HG03575 (cell line): Measurements from ENCODE around the gene PPP1R7.
"Not testable (repeated sequence)": the region's sequence is repeated elsewhere in the genome, so short reads cannot be mapped to it uniquely, and the experiment has no call there.

Experiments used
- ATAC-seq: cut with Tn5 transposase; IDR thresholded peaks from one replicate; pipeline ENCODE4 v1.9.1; 2021; ENCODE audit not compliant: unreplicated experiment, insufficient number of reproducible peaks, low FRiP score; ENCODE audit errors: extremely low read depth

Gene PPP1R7

DNA sequence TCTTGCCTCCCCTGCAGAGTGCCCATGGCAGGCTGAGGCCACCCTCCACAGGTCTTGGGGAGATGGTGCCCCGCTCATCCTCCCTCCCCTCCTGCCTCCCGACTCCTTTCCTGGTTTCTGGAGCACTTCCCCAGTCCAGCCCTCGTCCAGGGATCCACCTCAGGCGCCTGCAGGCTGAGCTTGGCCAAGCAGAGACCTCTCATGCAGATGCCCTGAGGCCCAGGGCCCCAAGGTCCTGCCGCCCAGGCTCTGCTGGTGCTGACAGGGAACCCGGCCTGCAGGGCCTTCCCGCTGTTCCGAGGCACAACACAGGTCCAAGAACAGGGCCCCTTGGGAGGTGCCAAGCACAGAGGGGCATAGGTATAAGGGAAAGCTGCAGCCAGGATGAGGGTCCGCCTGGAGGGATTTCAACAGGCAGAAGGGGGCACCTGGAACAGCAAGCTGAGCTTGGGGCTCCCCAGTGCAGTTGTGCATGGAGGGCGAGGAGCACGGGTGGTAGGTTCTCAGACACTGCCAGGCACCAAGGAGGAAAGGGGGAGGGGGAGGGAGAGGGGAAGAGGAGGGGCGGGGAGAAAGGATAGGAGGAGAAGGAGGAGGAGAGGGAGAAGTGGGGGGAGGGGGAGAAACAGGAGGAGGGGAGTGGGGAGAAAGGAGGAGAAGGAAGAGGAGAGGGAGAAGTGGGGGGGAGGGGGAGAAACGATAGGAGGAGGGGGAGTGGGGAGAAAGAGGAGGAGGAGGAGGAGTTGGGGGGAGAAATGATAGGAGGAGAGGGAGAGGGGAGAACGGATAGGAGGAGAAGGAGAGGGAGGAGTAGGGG, 37.0 kb downstream of the PPP1R7 start:
- ATAC-seq = no peak

- ATAC-seq = no peak
Measured at GRCh38 chr2:241187918-241188234, 37.6 kb downstream of the PPP1R7 start.

DNA sequence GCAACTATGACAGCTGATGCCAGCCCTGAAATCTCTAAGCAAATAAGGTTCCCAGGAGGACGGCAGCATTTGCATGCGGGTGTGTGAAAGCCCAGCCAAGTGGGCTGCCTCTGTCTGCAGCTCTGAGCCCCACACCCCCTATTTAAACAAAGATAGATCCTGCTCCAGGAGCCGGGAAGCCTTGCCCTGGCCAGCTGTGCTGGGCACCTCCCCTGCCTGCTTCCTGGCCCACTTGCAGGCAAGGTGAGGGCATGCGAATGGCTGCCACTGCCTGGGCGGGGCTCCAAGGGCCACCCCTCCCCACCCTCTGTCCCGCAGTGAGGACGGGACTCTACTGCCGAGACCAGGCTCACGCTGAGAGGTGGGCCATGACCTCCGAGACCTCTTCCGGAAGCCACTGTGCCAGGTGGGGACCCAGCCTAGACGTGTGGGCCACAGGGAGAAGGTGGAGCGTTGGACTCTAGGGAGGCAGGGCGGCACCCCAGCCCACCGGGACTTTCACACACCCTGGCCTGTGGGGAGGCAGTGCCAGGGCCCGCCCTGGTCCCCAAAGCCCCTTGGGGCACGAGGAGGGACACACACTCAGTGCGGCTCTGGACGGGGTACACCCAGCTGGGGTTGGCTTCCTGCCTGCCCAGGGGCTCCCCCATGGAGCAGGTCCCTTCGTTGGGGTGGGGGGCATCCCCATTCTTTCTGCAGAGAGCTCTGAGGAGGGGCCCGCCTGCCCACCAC, 38.3 kb downstream of the PPP1R7 start, which contains the start of gene ANO7:
ANO7 (plus strand) TSS at position 317 of the 732 bp plus-strand sequence. CDS start 1,387 bp downstream, outside the sequence.
- ATAC-seq = no peak

GRCh38 chr2:241189093-241189855, 39.0 kb downstream of the PPP1R7 start:
- no peak for ATAC-seq

- no peak for ATAC-seq
Measured at GRCh38 chr2:241189856-241190201, 39.6 kb downstream of the PPP1R7 start.

DNA sequence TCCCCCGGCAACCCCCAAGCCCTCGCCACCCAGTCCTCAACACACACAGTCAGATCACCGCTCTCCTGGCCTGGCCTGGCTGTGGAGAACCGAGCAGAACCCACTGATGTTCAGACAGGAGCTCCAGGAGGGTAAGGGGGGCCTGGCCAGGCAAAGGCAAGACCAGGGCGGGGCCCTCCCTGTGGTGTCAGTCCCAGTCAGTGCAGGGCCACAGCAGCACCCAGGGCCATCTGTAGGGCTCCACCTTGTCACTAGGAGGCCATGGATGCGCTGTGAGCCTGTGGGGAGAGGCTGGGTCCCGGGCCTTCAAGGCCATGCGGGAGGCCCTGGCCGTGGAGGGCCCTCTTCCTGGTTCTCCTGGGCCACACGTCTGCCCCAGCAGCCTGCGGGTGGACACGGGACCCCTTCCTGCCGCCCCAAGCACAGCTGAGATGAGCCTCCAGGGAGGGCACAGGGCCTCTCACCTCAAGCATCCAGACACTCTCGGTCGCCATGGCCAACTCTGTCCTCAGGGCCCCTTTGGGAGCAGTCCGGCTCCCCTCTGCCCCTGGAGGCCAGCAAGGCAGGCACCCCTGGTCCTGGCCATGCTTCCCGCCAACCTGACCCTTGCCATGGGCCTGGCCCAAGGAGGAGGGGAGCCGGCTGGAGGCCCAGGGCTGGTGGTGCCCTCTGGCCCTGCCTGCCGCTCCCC, 40.2 kb downstream of the PPP1R7 start:
- no peak for ATAC-seq

- no peak for ATAC-seq
Measured at GRCh38 chr2:241191081-241191480, 40.8 kb downstream of the PPP1R7 start.

- ATAC-seq = no peak
Measured at GRCh38 chr2:241193271-241193670, 43.0 kb downstream of the PPP1R7 start.

DNA sequence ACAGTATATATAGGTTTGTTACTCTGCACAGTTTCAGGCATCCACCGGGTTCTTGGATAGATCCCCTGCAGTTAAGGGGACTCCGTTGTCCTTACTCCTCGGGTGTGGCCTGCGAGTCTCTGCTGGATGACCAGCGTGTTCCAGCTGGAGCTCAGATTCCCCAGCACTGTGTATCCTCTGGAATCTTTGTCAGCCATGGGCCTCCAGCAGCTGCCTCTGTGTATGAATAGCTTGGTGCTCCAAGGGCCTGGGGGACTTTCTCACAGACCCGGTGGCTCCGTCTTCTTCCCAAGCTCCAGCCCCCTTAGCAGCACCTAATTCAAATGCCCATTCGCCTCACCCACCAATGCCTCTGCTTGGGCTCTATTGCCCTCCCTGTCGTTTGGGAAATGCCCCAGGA, 44.5 kb downstream of the PPP1R7 start:
- ATAC-seq = no peak

DNA sequence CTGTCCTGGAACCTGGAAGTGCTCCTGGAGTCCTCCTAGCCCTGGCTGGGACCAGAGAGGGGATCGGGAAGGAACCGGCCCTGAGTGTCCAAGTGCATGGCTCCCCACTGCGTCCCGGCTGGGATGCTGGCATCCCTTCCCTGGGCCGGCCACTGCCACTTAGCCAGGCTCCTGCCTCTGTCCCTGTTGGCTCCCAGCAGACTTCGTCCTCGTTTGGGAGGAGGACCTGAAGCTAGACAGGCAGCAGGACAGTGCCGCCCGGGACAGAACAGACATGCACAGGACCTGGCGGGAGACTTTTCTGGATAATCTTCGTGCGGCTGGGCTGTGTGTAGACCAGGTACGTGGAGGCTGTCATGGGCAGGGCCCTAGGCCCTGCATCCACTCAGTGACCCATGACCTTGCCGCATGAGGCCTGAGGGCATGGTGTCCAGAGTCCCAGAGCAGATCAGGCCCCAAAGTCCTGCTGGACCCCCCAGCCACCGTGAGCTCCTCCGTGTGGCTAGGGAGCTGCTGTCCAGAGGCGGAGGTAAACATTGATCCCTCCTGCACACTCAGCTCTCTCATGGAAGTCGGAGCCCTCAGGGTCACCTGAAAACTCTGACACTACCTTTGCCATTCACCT, 45.4 kb downstream of the PPP1R7 start:
- no peak for ATAC-seq

DNA sequence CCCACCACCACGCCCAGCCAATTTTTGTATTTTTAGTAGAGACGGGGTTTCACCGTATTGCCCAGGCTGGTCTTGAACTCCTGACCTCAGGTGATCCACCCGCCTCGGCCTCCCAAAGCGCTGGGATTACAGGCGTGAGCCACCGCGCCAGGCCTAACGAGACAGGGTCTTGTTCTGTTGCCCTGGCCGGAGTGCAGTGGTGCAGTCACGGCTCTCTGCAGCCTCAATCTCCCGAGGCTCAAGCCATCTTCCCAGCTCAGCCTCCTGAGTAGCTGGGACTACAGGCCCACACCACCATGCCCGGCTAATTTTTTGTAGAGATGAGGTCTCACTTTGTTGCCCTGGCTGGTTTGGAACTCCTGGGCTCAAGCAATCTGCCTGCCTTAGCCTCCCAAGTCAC, 47.0 kb downstream of the PPP1R7 start:
- ATAC-seq = not testable (repeated sequence)

GRCh38 chr2:241197947-241198346, 47.7 kb downstream of the PPP1R7 start:
- ATAC-seq = no peak

- no peak for ATAC-seq
Measured at GRCh38 chr2:241198381-241199279, 48.4 kb downstream of the PPP1R7 start.

- ATAC-seq = no peak
Measured at GRCh38 chr2:241199286-241199685, 49.0 kb downstream of the PPP1R7 start.

DNA sequence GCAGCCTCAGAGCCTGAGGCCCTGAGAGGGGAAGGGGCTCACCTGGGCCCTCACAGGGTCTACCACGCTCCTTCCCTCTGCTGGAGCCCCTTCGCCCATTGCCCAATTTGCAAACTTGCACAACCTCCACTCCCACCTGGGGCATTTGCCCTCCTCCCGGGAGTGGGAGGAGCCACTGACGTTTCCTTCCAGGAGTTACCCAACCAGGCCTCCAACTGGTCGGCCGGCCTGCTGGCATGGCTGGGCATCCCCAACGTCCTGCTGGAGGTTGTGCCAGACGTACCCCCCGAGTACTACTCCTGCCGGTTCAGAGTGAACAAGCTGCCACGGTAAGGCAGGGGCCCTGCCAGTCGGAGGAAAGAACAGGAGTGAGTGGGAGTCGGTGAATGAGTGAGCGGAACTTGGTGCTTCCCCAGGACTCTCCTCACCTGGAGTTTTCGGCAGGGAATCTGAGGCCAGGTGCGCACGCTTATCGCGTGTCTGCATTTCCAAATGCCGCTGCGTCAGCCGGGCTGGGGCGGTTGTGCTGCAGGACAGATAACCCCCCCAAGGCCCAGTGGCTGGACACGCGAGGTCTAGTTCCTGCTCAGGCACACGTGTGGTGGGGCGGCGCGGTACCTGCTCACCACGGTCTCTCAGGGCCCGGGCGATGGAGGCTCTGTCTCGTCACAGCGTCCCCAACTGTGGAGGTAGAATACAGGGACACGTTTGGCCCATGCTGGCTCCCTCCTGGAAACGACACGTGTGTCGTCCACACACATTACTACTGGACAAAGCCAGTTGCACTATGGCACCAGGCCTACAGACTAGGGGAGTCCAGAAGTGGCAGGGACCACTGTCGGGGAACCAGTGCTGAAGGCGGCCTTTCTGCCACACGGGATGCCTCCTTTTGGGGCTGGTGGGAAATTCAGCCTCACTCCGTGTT, 49.9 kb downstream of the PPP1R7 start:
- no peak for ATAC-seq

- no peak for ATAC-seq
Measured at GRCh38 chr2:241200822-241201395, 50.6 kb downstream of the PPP1R7 start.
